GM19351 (cell line): ENCODE measurements around the gene MCTP2.

Source experiments
- ATAC-seq: cut with Tn5 transposase; IDR thresholded peaks from one replicate; pipeline ENCODE4 v1.9.1; 2021; ENCODE audit warnings: mild to moderate bottlenecking, moderate library complexity; ENCODE audit not compliant: unreplicated experiment

The MCTP2 gene

DNA sequence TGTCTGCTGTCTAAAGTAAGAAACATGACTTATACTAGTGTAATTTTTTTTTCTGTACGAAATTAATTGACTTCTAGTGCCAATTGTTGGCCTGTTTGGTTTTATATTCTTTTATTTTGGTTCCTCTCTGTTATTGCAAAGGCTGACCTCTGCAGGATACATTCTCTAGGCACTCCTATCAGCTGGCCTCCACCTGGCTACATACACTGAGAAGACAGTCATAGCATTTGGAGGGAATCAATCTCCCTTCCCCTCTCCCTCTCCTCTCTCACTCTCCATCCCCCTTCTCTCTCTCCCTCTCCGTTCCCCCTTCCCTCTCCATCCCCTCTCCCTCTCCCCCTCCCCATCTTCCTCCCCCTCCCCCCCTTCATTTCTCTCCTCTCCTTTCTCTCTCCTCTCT, 116.7 kb downstream of the MCTP2 start:
- ATAC-seq = no peak

DNA sequence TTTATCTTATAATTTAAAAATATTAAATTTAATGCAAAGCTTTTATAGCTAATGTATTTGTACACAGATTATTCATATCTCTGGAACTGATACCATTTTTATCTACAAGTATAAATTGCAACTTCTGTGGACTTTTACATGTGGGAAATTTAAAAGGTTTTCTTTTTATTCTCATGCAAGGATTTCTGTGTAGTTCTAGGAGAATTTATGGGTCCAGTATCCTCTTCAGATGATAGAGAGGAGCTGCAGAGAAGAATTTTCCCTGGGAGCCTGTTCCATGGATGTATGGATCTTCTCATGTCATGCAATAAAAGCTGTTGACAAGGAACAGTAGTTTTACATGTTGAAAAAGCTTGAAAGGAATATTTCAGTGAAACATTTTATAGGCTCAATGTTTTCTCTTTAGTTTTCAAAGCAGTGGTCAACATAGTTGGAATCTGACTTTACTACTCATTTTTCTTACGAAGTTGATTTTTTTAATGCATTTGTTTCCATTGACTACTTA, 119.7 kb downstream of the MCTP2 start:
- no peak for ATAC-seq

DNA sequence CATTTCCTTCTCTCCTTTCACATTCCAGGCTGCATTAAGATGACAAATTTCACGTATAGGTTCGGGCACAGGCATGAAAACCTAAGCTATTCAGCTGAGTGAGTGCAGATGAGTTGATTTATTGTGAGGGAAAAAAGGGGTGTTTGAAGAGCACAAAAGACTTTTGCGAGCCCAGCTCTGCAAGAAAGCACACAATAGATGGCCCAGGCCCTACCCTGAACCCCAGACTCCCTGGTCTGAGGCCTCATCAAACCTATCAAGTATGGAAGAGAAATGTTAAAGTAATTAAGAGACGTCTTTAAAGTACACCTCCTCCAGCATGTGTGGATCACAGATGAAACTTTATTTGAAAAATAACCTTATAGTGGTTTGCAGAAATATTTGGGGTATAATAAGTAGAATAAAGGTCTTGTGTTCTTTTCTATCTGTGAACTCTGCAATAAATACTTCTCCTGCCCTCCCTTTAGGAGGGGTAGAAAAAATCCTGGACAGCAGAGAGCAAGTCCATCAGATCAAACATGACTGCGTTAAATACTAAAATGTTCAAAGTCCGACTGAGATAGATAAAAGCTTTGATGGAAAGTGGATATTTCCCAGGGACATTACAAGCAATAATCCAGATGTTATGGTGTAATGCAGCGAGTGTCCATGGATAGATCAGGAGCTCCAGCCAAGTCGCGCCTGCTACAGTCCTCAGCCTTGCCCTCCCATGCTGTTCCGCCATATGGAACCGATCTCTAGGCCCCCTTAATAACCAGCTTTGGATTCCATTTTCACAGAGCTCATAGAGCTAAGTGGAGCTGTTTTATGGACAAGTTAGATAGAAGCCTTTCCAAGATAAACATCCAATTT, 121.5 kb downstream of the MCTP2 start:
- ATAC-seq = no peak

DNA sequence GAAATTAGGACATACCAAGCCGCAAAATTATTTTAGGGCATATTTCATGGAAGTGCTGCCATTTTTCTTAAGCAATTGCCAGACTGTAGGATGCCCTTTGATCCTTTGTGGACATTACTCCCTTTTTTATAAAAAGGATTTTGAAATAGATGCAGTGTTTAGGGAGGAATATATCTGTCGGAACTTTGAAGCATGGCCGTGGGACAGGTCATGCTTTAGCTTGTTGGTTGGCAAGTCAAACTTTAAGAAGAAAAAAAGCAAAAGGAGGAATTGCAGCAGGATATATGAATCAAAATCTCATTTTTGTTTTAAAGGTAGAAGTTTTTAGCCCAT, 122.1 kb downstream of the MCTP2 start:
- ATAC-seq = no peak

DNA sequence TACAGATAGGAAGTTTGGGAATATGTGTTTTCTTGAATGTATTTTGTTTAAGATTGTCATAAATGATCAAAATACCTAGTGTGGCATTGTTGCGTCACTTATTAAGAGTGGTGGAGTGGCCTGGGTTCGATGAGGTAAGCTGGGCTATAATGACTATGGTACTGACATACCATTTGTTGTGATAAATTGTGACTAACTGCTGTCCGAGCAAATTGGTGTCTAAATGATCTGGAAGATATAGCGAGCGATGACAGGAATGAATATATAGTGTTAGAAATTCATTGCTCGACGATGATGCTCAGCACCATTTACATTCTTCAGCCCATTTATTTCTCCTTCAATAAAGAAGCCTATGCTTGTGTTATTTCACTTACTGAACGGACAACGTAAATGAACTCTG, 123.3 kb downstream of the MCTP2 start:
- no peak for ATAC-seq

DNA sequence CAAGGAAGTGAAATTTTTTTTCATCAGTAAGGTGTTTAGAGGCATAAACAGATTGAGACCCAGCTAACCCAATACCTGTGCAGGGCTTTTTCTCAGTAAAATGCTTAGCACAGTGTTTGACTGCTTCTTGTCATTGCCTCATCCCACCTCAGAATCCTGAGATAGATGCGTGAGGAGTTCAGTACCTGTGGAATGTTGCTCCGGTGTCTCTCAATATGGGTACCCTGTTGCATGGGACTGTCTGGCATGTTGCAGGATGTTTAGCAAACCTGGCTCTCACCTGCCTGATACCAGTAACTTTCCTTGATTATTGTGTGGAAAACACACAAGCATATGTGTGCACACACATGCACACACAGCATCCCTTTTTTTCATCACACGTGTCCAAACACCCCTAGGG, 128.4 kb downstream of the MCTP2 start:
- ATAC-seq = no peak

DNA sequence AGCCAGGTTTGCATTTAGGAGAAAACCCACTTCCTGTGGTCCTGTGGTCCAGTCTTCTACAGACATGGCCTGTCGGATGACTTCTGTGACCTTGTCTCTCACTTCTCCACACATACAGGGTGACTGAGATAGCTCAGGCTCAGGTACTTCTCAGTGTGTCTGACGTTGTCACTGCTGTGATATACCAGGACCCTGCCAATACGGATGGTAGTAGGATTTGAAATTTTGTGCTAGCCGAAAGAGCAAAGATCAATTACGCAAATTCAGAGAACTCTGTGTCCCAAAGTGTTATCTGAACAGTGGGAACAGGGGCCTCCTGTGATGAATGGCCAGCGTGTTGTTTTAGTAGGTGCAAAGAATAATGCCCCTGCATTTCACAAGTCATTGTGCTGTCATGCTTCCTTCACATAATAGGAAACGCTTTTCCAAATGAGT, 128.9 kb downstream of the MCTP2 start:
- no peak for ATAC-seq

DNA sequence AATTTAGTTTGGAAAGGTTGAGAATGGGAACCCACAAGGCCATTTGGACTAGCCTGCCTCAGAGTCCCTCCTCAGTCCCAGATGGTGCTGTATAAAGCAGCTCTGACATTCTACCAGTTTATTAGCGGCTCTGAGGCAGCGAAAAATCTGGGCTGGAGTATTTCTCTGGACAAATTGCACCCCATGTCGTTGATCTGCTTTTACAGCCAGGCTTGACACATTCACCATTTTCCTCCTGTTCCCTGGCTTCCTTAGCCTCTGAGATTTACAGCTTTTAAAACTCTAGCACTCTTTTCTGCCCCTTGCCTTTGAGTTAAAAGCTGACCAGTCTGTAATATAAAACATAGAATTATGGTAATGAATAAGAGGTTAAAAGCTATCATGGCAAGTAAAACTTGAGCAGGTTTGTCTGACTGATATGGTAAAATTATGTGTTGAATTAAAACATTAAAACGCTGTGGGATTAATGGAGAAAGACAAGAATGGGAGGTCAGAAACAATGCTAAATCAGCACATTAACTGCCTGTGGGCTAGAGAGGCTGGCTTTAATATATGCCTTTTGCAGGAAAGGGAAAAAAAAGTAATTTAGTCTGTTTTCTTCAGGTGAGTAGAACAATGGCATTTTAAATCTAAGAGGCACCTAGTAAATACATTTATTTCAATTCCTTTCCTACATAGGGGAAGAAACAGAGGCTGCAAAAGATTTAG, 131.2 kb downstream of the MCTP2 start:
- no peak for ATAC-seq

DNA sequence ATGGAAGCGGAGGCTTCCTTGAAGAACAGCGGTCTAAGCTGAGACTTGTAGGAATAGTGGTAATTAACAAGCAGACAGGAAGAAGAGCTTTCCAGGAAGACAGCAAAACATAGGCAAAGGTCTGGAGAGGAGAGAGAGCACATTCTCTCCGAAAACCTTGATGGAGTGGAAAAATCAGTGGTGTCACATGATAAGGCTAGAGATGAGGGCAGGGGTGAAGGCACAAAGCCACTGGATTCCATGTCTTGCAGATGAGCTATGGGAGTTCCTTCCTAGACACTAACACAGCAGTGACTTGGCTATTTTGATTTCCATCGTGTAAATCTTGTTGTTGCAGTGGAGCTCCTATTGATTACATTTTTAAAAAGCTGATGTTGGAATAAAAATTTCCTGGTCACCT, 132.0 kb downstream of the MCTP2 start:
- ATAC-seq = no peak

DNA sequence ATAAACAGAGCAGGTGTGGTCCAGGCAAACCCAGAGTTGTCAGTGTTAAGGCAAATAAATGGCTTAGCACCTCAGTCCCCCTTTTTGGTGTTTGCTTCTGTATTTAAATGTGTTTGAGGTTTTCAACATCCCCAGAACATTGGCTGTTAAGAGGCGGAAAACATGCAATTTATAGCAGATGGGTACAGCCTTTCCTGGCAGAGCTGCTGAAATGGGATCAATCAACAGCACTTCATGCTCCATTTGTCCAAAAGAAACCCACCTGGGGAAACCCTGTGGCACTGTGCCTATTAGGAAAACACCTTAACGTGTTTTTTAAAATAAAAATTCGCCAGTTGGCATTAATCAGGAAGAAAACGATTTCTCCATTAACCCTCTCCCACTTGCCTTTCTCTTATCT, 135.4 kb downstream of the MCTP2 start:
- ATAC-seq = no peak

DNA sequence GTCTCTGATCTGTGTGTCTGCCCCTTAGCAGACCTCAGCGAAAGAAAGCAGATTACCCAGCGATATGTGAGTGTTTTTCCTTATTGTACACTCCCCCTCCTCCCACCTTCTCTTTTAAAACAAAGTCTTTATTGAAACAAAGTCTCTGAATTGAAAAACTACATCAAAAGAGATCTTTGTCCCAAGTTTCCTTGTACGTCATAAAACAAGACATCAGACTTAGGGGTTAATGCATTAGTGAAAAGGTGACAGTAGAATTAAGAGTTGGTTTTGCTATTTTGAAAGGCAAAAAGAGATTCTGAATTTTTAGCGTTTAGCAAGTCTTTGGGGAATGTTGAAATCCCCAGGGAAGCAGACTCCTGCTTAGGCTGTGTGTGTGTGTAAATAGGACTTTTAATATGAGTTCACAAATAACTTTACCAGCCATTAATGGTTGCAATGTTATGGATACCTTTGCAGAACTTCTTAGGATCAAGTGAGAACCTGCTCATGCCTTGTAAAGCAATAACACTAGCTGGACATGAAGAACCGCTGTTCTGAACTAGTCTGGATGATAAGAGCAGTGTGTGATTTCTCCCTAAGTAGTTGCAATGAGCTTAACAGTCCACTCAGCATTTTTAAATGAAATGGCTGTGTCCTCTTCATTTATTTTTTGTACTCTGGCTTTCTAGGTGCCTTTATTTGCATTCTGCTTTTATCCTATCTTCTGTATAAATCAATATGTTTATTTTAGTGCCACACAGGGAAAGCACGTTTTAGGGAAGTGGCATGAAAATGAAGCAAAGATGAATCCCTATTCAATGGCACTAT, 136.6 kb downstream of the MCTP2 start:
- no peak for ATAC-seq

DNA sequence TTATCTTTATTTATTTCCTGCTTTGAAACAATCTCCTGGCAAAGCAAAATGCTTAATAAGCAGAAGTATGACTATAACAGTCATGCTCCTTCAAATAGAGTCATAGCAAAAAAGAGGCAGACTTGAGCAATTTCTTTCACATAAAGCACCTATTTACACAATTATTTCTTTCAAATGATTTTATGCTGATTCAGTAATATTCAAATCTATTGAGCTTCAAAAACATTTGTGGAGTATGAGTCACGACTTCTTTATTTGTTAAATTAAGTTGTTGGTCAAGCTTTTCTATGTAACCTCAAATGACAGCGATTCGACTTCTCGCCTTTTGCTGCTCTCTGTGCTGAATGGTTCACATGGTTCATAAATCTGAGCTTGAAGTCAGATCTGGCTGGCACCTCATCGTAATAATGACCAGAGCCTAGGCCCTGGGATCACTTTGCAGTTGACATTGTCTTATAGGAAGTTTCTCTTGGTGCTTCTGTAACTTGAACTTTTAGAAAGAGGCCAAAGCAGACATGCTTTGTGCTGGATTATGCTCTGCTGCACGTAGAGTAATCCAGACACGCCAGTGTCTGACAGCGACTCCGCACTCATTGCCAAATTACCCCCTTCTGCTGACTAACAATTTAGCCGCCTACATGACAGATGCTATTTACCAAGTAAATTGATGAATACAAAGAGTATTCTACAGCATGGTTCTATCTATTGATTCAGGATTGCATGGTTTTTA, 139.0 kb downstream of the MCTP2 start:
- ATAC-seq = no peak

DNA sequence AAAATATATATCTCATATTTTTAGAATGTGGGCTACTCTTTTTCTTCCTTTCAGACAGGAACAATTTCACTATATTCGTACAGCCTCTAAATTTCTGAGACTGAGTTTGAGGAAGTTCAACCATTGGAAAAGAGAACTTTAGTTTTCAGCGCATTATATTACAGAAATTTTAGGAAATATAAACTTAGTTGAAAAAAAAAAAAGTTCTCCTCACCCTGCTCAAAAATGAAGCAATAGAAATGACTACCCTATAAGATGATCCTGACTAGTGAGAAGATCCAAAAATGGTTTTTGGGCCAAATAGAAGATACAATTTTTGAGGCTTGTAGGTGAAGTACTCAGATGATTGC, 139.6 kb downstream of the MCTP2 start:
- no peak for ATAC-seq

DNA sequence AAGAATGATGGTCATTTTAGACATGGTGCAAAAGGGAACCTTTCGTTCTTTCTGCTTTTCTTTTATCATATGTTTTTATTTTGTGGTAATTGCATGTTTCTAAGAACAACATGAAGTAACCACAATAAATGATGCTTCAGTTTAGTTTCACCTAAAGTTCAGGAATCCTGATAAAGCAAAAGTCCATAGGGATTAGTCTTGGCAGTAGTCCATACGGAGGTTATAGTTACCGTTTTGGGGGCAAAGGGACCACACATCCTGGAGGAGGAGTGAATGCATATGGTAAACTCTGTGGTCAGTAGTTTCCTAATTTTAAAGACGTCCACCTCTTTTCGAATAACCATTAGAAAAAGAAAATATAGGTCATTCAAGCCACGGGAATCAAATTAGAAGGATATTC, 141.5 kb downstream of the MCTP2 start:
- no peak for ATAC-seq

DNA sequence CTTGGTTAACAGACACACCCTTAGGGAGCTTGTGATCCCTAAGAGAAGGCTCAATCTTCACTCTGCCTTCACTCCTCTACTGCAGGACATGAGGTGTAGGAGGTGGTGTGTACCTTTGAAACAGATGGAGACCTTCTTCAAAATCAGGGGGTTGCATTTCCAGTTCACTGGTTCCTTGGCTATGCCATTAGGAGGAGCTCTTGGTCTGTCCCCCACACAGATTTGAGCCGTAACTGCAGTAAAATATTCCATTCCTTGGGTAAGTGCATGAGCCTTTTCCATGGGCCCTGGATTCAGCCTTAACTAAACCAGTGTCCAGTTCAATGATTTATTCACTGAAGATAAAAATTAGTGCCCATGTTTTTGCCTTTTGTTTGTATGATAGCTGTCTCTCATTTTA, 144.6 kb downstream of the MCTP2 start:
- ATAC-seq = no peak

DNA sequence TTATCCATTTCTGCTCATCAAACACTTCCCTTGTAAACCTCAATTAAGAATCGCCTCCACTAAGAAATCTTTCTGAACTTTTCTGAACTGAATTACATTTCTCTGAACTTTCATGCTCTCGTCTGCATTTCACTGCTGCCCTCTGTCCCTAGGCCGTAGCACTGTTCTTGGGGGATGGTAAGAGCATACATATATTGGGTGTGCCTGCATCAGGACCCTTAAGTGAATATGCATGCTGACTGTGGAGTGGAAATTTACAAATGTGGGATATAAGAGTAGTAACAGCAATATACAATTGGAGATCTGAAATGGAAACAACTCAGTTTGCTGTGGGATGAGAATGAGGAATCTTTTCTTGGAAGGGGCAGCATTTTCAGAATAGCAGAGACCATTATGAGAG, 148.6 kb downstream of the MCTP2 start:
- ATAC-seq = no peak

DNA sequence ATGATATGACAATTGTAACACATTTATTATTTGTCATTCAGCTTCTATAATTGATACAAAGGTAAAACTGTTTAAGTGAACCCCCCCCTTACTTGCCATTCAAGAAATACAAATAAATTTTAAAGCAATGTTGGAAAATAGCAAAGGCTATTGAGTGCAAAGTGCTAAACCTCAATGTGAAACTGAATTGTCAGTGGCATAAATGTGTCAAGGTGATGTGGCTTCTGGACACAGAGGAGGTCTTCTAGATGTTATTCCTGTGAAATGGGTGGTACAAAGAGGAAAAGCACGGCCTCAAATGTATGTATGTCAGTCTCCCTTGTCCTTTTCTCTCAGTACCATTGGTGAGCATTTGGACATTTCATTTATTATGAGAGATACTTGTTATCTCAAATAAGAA, 149.4 kb downstream of the MCTP2 start:
- no peak for ATAC-seq

DNA sequence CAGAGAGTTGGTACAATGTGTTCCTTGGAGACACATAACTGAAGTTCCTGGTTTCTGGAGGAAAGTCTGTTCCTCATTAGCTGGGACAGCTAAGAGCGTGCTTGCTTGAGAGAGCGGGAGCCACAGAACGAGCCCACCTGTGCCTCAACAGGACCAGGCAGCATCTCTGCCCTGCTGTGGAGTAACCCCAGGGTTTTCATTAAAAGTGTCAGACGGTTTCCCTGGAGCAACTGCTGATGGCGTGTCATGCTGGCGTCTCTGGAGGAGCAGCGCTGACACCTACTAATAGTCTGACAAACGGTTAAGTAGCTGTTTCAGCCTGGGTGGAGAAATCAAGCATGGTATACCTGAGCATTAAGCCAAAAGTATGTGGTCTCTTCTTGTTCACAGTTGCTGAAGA, 150.0 kb downstream of the MCTP2 start:
- ATAC-seq = no peak

DNA sequence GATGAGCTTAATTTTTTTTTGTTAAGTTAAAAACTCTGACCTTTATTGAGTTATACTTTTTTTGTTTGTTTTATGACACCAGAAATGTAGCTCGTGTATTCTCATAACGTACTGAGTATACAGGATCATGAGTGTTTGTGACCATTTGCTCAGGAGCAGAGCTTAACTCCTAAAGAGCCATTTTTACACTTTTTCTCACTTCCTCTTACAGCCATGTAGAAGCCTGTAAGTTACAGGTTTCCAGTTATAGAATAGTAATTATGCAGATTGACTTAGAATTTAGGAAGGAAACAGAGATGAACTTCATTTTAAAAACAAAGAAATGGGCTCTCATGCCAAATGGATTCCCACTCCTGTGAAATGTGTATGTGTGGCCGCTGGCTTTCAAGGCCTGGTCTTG, 151.7 kb downstream of the MCTP2 start:
- ATAC-seq = no peak

DNA sequence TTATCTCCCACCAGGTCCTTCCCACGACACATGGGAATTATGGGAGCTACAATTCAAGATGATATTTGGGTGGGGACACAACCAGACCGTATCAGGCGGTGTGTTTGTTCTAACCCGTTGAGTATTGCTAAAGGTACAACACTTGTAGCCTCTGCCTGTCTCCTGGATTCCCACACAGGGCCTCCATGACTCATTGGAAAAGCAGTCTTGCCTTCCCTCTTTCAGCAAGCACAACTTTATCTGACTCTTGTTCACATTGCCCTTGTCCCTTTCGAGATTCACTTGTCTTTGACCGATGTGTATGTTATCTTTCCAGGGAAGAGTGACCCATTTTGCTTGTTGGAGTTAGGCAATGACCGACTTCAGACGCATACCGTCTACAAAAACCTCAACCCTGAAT, 152.3 kb downstream of the MCTP2 start:
- no peak for ATAC-seq

DNA sequence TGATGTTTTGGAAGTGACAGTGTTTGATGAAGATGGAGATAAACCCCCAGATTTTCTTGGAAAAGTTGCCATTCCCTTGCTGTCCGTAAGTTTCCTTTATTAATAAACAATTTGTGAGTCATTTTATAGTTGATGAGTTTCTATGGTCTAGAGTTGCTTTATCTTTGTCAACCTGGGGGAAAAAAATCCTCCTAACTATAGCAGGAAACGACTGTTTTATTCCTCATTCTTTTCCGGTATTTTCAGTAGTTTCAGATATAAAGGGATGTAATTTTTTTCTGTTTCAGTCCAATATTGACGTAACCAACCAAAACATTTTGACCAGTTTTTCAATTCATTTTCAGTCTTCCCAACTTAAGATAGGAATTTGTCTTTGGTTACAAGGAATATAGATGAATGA, 154.1 kb downstream of the MCTP2 start:
- no peak for ATAC-seq
